Upper lobe of left lung (tissue), 6 donors: Measurements from ENCODE around the gene POLR3H. TPM values are rescaled to one million over a fixed set of nuclear protein-coding genes. Genes with fewer than 3 reads are reported as not detected.

Source experiments
- ATAC-seq, 2 donors: fragments of 200-7000 bp; cut with Tn5 transposase; one replicate each; pipeline ENCODE4 v1.9.1; 2022; ENCODE audit warnings: mild to moderate bottlenecking in 2 of 2, moderate library complexity in 2 of 2; ENCODE audit not compliant: low FRiP score in 2 of 2
- DNase-seq, 2 donors: peaks; one replicate each; pipeline ENCODE4 v3.0.0-alpha.2; 2019 to 2020
- H3K27ac ChIP-seq, 4 donors: fragments of 200-600 bp; sonication (generic); one replicate each; pipeline ENCODE4 v1.5.1; 2016 to 2019
- H3K27me3 ChIP-seq, 4 donors: fragments of 200-600 bp; sonication (generic); one replicate each; pipeline ENCODE4 v1.5.1; 2017 to 2019
- H3K36me3 ChIP-seq, 4 donors: fragments of 200-600 bp; sonication (generic); one replicate each; pipeline ENCODE4 v1.5.1; 2016 to 2019
- H3K4me1 ChIP-seq, 4 donors: fragments of 200-600 bp; sonication (generic); one replicate each; pipeline ENCODE4 v1.5.1; 2018 to 2019
- H3K4me3 ChIP-seq, 4 donors: fragments of 200-600 bp; sonication (generic); one replicate each; pipeline ENCODE4 v1.5.1; 2017 to 2019; ENCODE audit warnings: mild to moderate bottlenecking in 2 of 4, moderate library complexity in 1 of 4
- H3K9me3 ChIP-seq, 4 donors: fragments of 200-600 bp; sonication (generic); one replicate each; pipeline ENCODE4 v1.5.1; 2018 to 2019
- CTCF ChIP-seq, 6 experiments: fragments of 450-650 bp in 4 of 6; fragments of 200-600 bp in 2 of 6; sonication (generic) in 2 of 6; IDR thresholded peaks; one replicate each; pipeline ENCODE4 v1.5.1; 2016 to 2019; ENCODE audit warnings: antibody characterized with exemption in 6 of 6
- EP300 ChIP-seq, 4 donors: sonication (generic); formaldehyde crosslinking; IDR thresholded peaks; one replicate each; pipeline ENCODE4 v1.5.1; 2017; ENCODE audit warnings: antibody characterized with exemption in 4 of 4, control low read depth in 2 of 4
- POLR2A ChIP-seq, 4 donors: fragments of 450-650 bp; IDR thresholded peaks; one replicate each; pipeline ENCODE4 v1.5.1; 2016 to 2017; ENCODE audit warnings: antibody characterized with exemption in 4 of 4, mild to moderate bottlenecking in 2 of 4
- POLR2AphosphoS5 ChIP-seq, 2 donors: sonication (generic); formaldehyde crosslinking; IDR thresholded peaks; one replicate each; pipeline ENCODE4 v1.5.1; 2017; ENCODE audit warnings: antibody characterized with exemption in 2 of 2
- WGBS, 2 donors: methylation state at CpG; one replicate each; pipeline ENCODE4 v1.1.5; 2017 to 2018; 5-methylcytosine and 5-hydroxymethylcytosine counted together
- total RNA-seq, 6 donors: library from RNA; depleted of rRNA in 4 of 6; stranded (reverse); fragments of >200 nt in 4 of 6; gene quantifications; one replicate each; pipeline versions ENCODE4 v1.1.0 to v1.2.1, GENCODE V29; 2016 to 2021
- donor health status: DM: no; HTN: no; CAD: no; lungs with moderate emphysema.
- donor health status: DM: no; HTN: yes; CAD: no; lungs with severe emphysema.

Gene POLR3H
- total RNA-seq, 6 donors from 2014 or later: 35.6 to 73.5 (median 53.0) TPM

DNA sequence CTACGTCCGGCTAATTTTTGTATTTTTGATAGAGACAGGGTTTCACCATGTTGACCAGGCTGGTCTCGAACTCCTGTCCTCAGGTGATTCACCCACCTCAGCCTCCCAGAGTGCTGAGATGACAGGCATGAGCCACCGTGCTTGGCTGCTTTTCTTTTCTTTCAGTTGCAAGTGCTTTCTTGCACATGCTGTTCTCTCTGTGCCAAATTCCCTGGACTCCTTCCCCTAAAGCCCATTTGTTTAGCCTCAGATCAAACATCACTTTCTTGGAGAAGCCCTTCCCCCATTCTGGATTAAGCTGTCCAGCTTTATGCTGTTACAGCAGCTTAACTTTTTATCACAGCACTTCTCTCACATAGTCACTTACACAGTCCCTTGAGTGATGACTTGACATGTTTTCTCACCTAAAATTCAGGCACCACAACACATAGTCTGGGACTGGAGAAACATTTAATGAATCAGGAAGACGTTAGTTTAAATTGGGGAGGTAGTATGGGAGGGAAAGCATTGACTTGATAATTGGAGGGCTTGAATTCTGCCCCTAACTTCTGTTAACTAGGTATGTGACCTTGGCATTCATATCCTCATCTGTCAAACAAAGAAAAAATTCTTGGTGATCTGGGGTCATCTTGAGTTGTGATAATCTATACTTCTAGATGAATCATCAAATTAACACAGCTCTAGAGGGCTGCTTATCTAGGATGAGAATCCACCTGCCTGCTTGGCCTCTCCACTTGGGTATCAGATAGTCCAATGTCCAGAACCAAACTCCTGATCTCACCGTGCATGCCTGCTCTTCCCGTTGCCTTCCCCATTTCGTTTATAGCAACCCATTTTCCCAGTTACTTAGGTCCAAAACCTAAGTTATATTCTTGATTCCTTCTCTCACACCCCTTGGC, 57.0 kb downstream of the POLR3H start:
- peaks cover 14 to 44% (median 26%) of the 10 kb centered on the region in 4 donors for H3K4me1 ChIP-seq
- TF ChIP-seq EP300 (IDR thresholded peaks at IDR 0.05) (no peak), POLR2A (IDR thresholded peaks at IDR 0.05) (no peak), POLR2AphosphoS5 (IDR thresholded peaks at IDR 0.05) (peak in 1 of 2 donors; percentile 14), CTCF (IDR thresholded peaks at IDR 0.05) (no peak)
- H3K36me3 ChIP-seq: no peaks in the 10 kb centered on the region
- no peak overlapping the region for H3K4me3 ChIP-seq
- no peak for ATAC-seq
- no peaks in the 10 kb centered on the region for H3K9me3 ChIP-seq
- DNase-seq: no peak
- no peaks in the 10 kb centered on the region for H3K27me3 ChIP-seq
- WGBS, 2 donors: 73 to 78% methylated on average over 8 of the region's 8 CpGs
- peak overlapping the region in 1 of 4 donors; percentile 40 for H3K27ac ChIP-seq

GRCh38 chr22:41485033-41485432, 59.2 kb downstream of the POLR3H start:
- peaks cover 10 to 42% (median 27%) of the 10 kb centered on the region in 4 donors for H3K4me1 ChIP-seq

DNA sequence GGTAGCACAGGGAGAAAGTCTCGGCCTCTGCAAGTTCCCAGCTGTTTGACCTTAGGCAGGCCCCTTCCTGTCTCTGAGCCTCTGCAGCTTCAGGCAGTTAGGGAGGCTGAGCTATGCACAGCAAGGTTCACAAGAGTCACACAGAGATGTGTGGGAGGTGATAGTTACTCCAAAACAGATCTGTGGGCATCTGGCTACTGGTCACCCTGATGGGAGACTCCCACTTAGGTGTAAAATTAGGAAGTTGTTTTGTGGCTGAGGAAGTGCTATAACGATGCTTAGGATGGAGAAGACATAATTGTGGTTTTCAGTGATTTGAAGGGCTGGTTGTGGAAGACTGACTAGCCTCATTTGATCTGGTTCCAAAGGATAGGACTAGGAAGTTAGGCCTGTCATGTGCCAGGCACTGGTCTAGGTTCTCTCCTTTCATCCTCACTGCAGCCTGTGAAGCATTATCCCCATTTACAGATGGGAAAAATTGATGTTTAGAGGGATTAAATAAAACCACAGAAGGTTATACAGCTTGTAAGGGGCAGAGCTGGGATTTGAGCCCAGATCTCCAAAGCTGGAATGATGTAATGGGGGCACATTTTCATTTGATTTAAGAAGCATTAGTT, 61.8 kb downstream of the POLR3H start:
- Histone ChIP-seq H3K4me1 (peaks cover 18 to 58% (median 39%) of the 10 kb centered on the region in 4 donors), H3K27ac (peak overlapping the region in 2 of 4 donors; percentile 17 to 60), H3K36me3 (peaks cover 0 to 4% (median 0%) of the 10 kb centered on the region in 4 donors), H3K4me3 (no peak overlapping the region), H3K9me3 (no peaks in the 10 kb centered on the region), H3K27me3 (no peaks in the 10 kb centered on the region)
- TF ChIP-seq EP300 (IDR thresholded peaks at IDR 0.05): no peak
- no peak for TF ChIP-seq POLR2AphosphoS5 (IDR thresholded peaks at IDR 0.05)
- no peak for TF ChIP-seq CTCF (IDR thresholded peaks at IDR 0.05)
- no peak for TF ChIP-seq POLR2A (IDR thresholded peaks at IDR 0.05)
- 31 to 43% methylated on average over 1 to 2 of the region's 2 CpGs for WGBS, 2 donors
- ATAC-seq (no peak), DNase-seq (no peak)

More at GRCh38 chr22:41485033-41485432, 59.2 kb downstream of the POLR3H start:
- H3K27ac ChIP-seq: peak overlapping the region in 1 of 4 donors; percentile 37
- H3K36me3 ChIP-seq: no peaks in the 10 kb centered on the region
- WGBS, 2 donors: 58 to 74% methylated on average over 7 of the region's 7 CpGs
- no peaks in the 10 kb centered on the region for H3K9me3 ChIP-seq
- no peak for ATAC-seq
- no peaks in the 10 kb centered on the region for H3K27me3 ChIP-seq
- no peak for DNase-seq
- TF ChIP-seq POLR2A (IDR thresholded peaks at IDR 0.05) (no peak), POLR2AphosphoS5 (IDR thresholded peaks at IDR 0.05) (no peak), CTCF (IDR thresholded peaks at IDR 0.05) (no peak), EP300 (IDR thresholded peaks at IDR 0.05) (no peak)
- no peak overlapping the region for H3K4me3 ChIP-seq

GRCh38 chr22:41481925-41482318, 62.3 kb downstream of the POLR3H start:
- Histone ChIP-seq H3K4me1 (peaks cover 18 to 54% (median 39%) of the 10 kb centered on the region in 4 donors), H3K4me3 (no peak overlapping the region), H3K27ac (peak overlapping the region in 2 of 4 donors; percentile 17 to 60), H3K9me3 (no peaks in the 10 kb centered on the region), H3K27me3 (no peaks in the 10 kb centered on the region), H3K36me3 (peaks cover 0 to 5% (median 0%) of the 10 kb centered on the region in 4 donors)
- TF ChIP-seq CTCF (IDR thresholded peaks at IDR 0.05): no peak
- no peak for TF ChIP-seq POLR2A (IDR thresholded peaks at IDR 0.05)
- no peak for TF ChIP-seq POLR2AphosphoS5 (IDR thresholded peaks at IDR 0.05)
- no peak for TF ChIP-seq EP300 (IDR thresholded peaks at IDR 0.05)
- WGBS, 2 donors: 64 to 65% methylated on average over 5 of the region's 5 CpGs
- ATAC-seq (no peak), DNase-seq (no peak)
